Measurements from ENCODE around the gene TPRN. TPM values are rescaled to one million over a fixed set of nuclear protein-coding genes. Genes with fewer than 3 reads are reported as not detected.

The TPRN gene
- total RNA-seq, 4 donors from 2014 or later, result 76.2 to 228 (median 117) TPM

GRCh38 chr9:137242269-137243203 lies 42.0 kb upstream of the TPRN start:
- intact Hi-C loops (cut with DNase I; ENCODE audit: low total_unique reads), result no loop called here
- H3K4me1 ChIP-seq, result peaks cover 29 to 48% (median 39%) of the 10 kb centered on the region in 4 donors
- peak overlapping the region; percentile 49 to 95 (median 74) for H3K4me3 ChIP-seq
- in situ Hi-C loops (cut with MboI; ENCODE audit: low pct_ligation_motif_present in 1 of 4, low pct_unique_long_range_greater_than_20kb in 1 of 4, low sequenced_read_pairs in 3 of 4), result no loop called here
- no peak for TF ChIP-seq POLR2A (IDR thresholded peaks at IDR 0.05)
- peak in 2 of 3 donors; percentile 18 to 69 for TF ChIP-seq POLR2AphosphoS5 (IDR thresholded peaks at IDR 0.05)
- no peak for TF ChIP-seq CTCF (IDR thresholded peaks at IDR 0.05)
- TF ChIP-seq EP300 (IDR thresholded peaks at IDR 0.05; ENCODE audit: low read depth), result no peak
- WGBS, 2 donors (ENCODE audit: low coverage in 1 of 2), result 58 to 61% methylated on average over 5 to 29 of the region's 36 CpGs
- H3K36me3 ChIP-seq, result peaks cover 0 to 5% (median 0%) of the 10 kb centered on the region in 4 donors
- no peak for DNase-seq
- no peaks in the 10 kb centered on the region for H3K9me3 ChIP-seq
- H3K27me3 ChIP-seq, result no peaks in the 10 kb centered on the region
- H3K27ac ChIP-seq, result peak overlapping the region; percentile 86 to 100 (median 93)

- Histone ChIP-seq H3K4me3 (peak overlapping the region; percentile 49 to 95 (median 74)), H3K4me1 (peaks cover 37 to 57% (median 48%) of the 10 kb centered on the region in 4 donors), H3K36me3 (peaks cover 0 to 5% (median 0%) of the 10 kb centered on the region in 4 donors), H3K27ac (peak overlapping the region; percentile 86 to 100 (median 93)), H3K9me3 (no peaks in the 10 kb centered on the region), H3K27me3 (no peaks in the 10 kb centered on the region)
- peak; percentile 80 for DNase-seq
- in situ Hi-C loops (cut with MboI; ENCODE audit: low pct_ligation_motif_present in 1 of 4, low pct_unique_long_range_greater_than_20kb in 1 of 4, low sequenced_read_pairs in 3 of 4) (no loop called here), intact Hi-C loops (cut with DNase I; ENCODE audit: low total_unique reads) (no loop called here)
- 2% methylated on average over 54 of the region's 83 CpGs; no CpG with 5 or more reads in 1 of the 2 donors for WGBS, 2 donors (ENCODE audit: low coverage in 1 of 2)
- no peak for TF ChIP-seq EP300 (IDR thresholded peaks at IDR 0.05; ENCODE audit: low read depth)
- peak; percentile 18 to 78 (median 55) for TF ChIP-seq POLR2AphosphoS5 (IDR thresholded peaks at IDR 0.05)
- no peak for TF ChIP-seq CTCF (IDR thresholded peaks at IDR 0.05)
- peak; percentile 19 for TF ChIP-seq POLR2A (IDR thresholded peaks at IDR 0.05)
Observed at GRCh38 chr9:137241490-137242268, 41.1 kb upstream of the TPRN start.

- in situ Hi-C loops (cut with MboI; ENCODE audit: low pct_ligation_motif_present in 1 of 4, low pct_unique_long_range_greater_than_20kb in 1 of 4, low sequenced_read_pairs in 3 of 4) (no loop called here), intact Hi-C loops (cut with DNase I; ENCODE audit: low total_unique reads) (no loop called here)
- WGBS, 2 donors (ENCODE audit: low coverage in 1 of 2), result 1% methylated on average over 56 of the region's 67 CpGs; no CpG with 5 or more reads in 1 of the 2 donors
- peak within 1 kb of the TSS; percentile 67 to 95 (median 82) for H3K4me3 ChIP-seq
- H3K27me3 ChIP-seq, result no peaks in the 10 kb centered on the region
- peak; percentile 100 for TF ChIP-seq POLR2A (IDR thresholded peaks at IDR 0.05)
- no peak for TF ChIP-seq EP300 (IDR thresholded peaks at IDR 0.05; ENCODE audit: low read depth)
- peak; percentile 99 to 100 (median 100) for TF ChIP-seq POLR2AphosphoS5 (IDR thresholded peaks at IDR 0.05)
- TF ChIP-seq CTCF (IDR thresholded peaks at IDR 0.05), result peak in 1 of 5 experiments; percentile 13
- no peaks in the 10 kb centered on the region for H3K9me3 ChIP-seq
- H3K36me3 ChIP-seq, result peaks cover 0 to 5% (median 0%) of the 10 kb centered on the region in 4 donors
- peak; percentile 99 for DNase-seq
- H3K4me1 ChIP-seq, result peaks cover 43 to 64% (median 54%) of the 10 kb centered on the region in 4 donors
- peak within 1 kb of the TSS; percentile 99 to 100 (median 100) for H3K27ac ChIP-seq
Observed at GRCh38 chr9:137240841-137241489, 40.4 kb upstream of the TPRN start, which contains the start of gene TUBB4B. TUBB4B (plus strand) TSS chr9:137241287; CDS start chr9:137241361, 74 bp downstream.

All from transverse colon (tissue), 4 donors.